Keratinocyte (primary cell): ENCODE results near the gene PGPEP1. TPM values are rescaled to one million over a fixed set of nuclear protein-coding genes. Genes with fewer than 3 reads are reported as not detected.

Experiments used
- DNase-seq: peaks from one replicate; pipeline ENCODE4 v3.0.0-alpha.2; 2011; ENCODE audit warnings: low read depth, missing footprints, low spot score
- FAIRE-seq: peaks from 2 replicates; lab custom pipeline; 2011; peaks lifted over from hg19 to GRCh38; lab: Jason Lieb, UNC
- H2AFZ ChIP-seq: 2 replicates; pipeline ENCODE4 v1.6.0; 2012; ENCODE audit warnings: low read length, control low read depth, inconsistent platforms; ENCODE audit not compliant: control insufficient read depth
- H3K27ac ChIP-seq: 2 replicates; pipeline ENCODE4 v1.5.1; 2011; ENCODE audit warnings: low read length; ENCODE audit not compliant: control insufficient read depth, insufficient read depth
- H3K27me3 ChIP-seq: 3 replicates; pipeline ENCODE4 v1.6.0; 2011; ENCODE audit warnings: low read length; ENCODE audit not compliant: control insufficient read depth, insufficient read depth; ENCODE audit errors: extremely low read depth
- H3K36me3 ChIP-seq, 2 experiments: 2 replicates in 1 of 2; 3 replicates in 1 of 2; pipeline ENCODE4 v1.5.1; 2011; ENCODE audit warnings: low read length in 2 of 2, mild to moderate bottlenecking in 1 of 2; ENCODE audit not compliant: control insufficient read depth in 2 of 2, insufficient read depth in 2 of 2; ENCODE audit errors: extremely low read depth in 1 of 2
- H3K4me1 ChIP-seq: 3 replicates; pipeline ENCODE4 v1.5.1; 2011; ENCODE audit warnings: low read length; ENCODE audit not compliant: control insufficient read depth, insufficient read depth; ENCODE audit errors: extremely low read depth
- H3K4me2 ChIP-seq: 3 replicates; pipeline ENCODE4 v1.6.0; 2011; ENCODE audit warnings: low read depth, low read length; ENCODE audit not compliant: control insufficient read depth, insufficient read depth; ENCODE audit errors: extremely low read depth
- H3K4me3 ChIP-seq, 3 experiments: fragments of 200-600 bp in 1 of 3; sonication (generic) in 1 of 3; 2 replicates in 2 of 3; 3 replicates in 1 of 3; pipeline ENCODE4 v1.5.1; 2011 to 2016; ENCODE audit warnings: low read length in 3 of 3, mild to moderate bottlenecking in 3 of 3, control low read depth in 2 of 3, inconsistent platforms in 1 of 3, low read depth in 1 of 3, mixed read lengths in 1 of 3, mixed run types in 1 of 3, moderate library complexity in 1 of 3; ENCODE audit not compliant: control insufficient read depth in 2 of 3, insufficient read depth in 2 of 3; ENCODE audit errors: extremely low read depth in 1 of 3
- H3K79me2 ChIP-seq: 2 replicates; pipeline ENCODE4 v1.6.0; 2012; ENCODE audit warnings: low read length; ENCODE audit not compliant: control insufficient read depth, insufficient read depth
- H3K9ac ChIP-seq: 3 replicates; pipeline ENCODE4 v1.6.0; 2011; ENCODE audit warnings: low read length; ENCODE audit not compliant: control insufficient read depth, insufficient read depth; ENCODE audit errors: extremely low read depth
- H3K9me1 ChIP-seq: 3 replicates; pipeline ENCODE4 v1.6.0; 2011; ENCODE audit warnings: low read length; ENCODE audit not compliant: control insufficient read depth, insufficient read depth; ENCODE audit errors: extremely low read depth
- H3K9me3 ChIP-seq: 2 replicates; pipeline ENCODE4 v1.5.1; 2012; ENCODE audit warnings: low read depth, low read length; ENCODE audit not compliant: control insufficient read depth
- H4K20me1 ChIP-seq: 3 replicates; pipeline ENCODE4 v1.6.0; 2011; ENCODE audit warnings: low read length; ENCODE audit not compliant: control insufficient read depth, insufficient read depth; ENCODE audit errors: extremely low read depth
- EZH2 ChIP-seq: IDR thresholded peaks from one replicate; pipeline ENCODE4 v1.6.1; 2012; ENCODE audit warnings: inconsistent platforms, mild to moderate bottlenecking, low read length, moderate library complexity
- dilution Hi-C: fragments of 300-500 bp; cut with MboI; formaldehyde crosslinking; loops from one replicate; pipeline ENCODE4 v1.7.0; 2020; ENCODE audit warnings: low sequenced_read_pairs; ENCODE audit not compliant: extremely low pct_ligation_motif_present
- polyA plus RNA-seq, 5 experiments: library from polyadenylated mRNA; depleted of rRNA in 3 of 5; stranded (reverse) in 3 of 5; stranded (forward) in 1 of 5; unstranded in 1 of 5; fragments of >200 nt; gene quantifications; 1 replicate in 1 of 5; 2 replicates in 3 of 5; 3 replicates in 1 of 5; pipeline versions ENCODE4 v1.2.1 to v1.2.3, GENCODE V29; 2011 to 2012; ENCODE audit warnings: missing spikeins in 2 of 5, low read depth in 1 of 5, low replicate concordance in 1 of 5
- TF ChIP-seq, protein P1 (sequence below), 3 experiments: IDR thresholded peaks in 1 of 3; conservative IDR thresholded peaks in 1 of 3; optimal IDR thresholded peaks in 1 of 3; 2 replicates in 2 of 3; 3 replicates in 1 of 3; pipeline versions ENCODE3 to v1.5.1; 2011; ENCODE audit warnings: low read length in 3 of 3, mild to moderate bottlenecking in 3 of 3, moderate library complexity in 2 of 3, control low read depth in 1 of 3, inconsistent platforms in 1 of 3; ENCODE audit not compliant: insufficient read depth in 2 of 3; ENCODE audit errors: extremely low read depth in 1 of 3

Gene PGPEP1
- polyA plus RNA-seq, 1 donor (not counting 4 experiments of a cell fraction or from before 2014, with no cell fraction given), result 5.6 TPM

DNA sequence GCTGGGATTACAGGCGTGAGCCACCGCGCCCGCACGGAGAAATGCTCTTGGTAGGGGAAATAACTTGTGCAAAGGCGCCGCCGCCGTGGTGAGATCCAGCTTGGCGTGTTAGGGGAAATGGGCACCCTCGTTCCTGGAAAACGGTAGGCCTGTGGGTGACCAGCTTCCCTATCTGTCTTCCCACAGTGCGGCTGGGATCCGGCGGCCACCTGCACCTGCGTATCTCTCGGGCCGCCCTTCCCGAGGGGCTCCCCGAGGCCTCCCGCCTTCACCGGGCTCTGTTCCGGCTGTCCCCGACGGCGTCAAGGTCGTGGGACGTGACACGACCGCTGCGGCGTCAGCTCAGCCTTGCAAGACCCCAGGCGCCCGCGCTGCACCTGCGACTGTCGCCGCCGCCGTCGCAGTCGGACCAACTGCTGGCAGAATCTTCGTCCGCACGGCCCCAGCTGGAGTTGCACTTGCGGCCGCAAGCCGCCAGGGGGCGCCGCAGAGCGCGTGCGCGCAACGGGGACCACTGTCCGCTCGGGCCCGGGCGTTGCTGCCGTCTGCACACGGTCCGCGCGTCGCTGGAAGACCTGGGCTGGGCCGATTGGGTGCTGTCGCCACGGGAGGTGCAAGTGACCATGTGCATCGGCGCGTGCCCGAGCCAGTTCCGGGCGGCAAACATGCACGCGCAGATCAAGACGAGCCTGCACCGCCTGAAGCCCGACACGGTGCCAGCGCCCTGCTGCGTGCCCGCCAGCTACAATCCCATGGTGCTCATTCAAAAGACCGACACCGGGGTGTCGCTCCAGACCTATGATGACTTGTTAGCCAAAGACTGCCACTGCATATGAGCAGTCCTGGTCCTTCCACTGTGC is 47.9 kb downstream of the PGPEP1 start:
- Histone ChIP-seq H3K4me1 (peaks cover 17% of the 10 kb centered on the region), H3K27me3 (peaks cover 16% of the 10 kb centered on the region), H3K9ac (no peak overlapping the region), H2AFZ (peak overlapping the region; percentile 76), H3K4me3 (peak overlapping the region; percentile 13 to 41 (median 26)), H3K36me3 (no peaks in the 10 kb centered on the region), H3K4me2 (peak overlapping the region; percentile 73), H3K9me1 (no peaks in the 10 kb centered on the region), H3K9me3 (no peaks in the 10 kb centered on the region), H4K20me1 (no peaks in the 10 kb centered on the region), H3K27ac (no peak overlapping the region), H3K79me2 (no peaks in the 10 kb centered on the region)
- FAIRE-seq (no peak), DNase-seq (no peak)
- dilution Hi-C loops, result no loop called here
- TF ChIP-seq EZH2, result no peak
- TF ChIP-seq, protein P1, sequence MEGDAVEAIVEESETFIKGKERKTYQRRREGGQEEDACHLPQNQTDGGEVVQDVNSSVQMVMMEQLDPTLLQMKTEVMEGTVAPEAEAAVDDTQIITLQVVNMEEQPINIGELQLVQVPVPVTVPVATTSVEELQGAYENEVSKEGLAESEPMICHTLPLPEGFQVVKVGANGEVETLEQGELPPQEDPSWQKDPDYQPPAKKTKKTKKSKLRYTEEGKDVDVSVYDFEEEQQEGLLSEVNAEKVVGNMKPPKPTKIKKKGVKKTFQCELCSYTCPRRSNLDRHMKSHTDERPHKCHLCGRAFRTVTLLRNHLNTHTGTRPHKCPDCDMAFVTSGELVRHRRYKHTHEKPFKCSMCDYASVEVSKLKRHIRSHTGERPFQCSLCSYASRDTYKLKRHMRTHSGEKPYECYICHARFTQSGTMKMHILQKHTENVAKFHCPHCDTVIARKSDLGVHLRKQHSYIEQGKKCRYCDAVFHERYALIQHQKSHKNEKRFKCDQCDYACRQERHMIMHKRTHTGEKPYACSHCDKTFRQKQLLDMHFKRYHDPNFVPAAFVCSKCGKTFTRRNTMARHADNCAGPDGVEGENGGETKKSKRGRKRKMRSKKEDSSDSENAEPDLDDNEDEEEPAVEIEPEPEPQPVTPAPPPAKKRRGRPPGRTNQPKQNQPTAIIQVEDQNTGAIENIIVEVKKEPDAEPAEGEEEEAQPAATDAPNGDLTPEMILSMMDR (optimal IDR thresholded peaks at IDR 0.05 in 1 of 3, IDR thresholded peaks at IDR 0.05 in 1 of 3, conservative IDR thresholded peaks at IDR 0.05 in 1 of 3; ENCODE audit: extremely low read depth in 1 of 3, insufficient read depth in 2 of 3, low read length in 3 of 3), result peak; percentile 83 to 98 (median 95)

DNA sequence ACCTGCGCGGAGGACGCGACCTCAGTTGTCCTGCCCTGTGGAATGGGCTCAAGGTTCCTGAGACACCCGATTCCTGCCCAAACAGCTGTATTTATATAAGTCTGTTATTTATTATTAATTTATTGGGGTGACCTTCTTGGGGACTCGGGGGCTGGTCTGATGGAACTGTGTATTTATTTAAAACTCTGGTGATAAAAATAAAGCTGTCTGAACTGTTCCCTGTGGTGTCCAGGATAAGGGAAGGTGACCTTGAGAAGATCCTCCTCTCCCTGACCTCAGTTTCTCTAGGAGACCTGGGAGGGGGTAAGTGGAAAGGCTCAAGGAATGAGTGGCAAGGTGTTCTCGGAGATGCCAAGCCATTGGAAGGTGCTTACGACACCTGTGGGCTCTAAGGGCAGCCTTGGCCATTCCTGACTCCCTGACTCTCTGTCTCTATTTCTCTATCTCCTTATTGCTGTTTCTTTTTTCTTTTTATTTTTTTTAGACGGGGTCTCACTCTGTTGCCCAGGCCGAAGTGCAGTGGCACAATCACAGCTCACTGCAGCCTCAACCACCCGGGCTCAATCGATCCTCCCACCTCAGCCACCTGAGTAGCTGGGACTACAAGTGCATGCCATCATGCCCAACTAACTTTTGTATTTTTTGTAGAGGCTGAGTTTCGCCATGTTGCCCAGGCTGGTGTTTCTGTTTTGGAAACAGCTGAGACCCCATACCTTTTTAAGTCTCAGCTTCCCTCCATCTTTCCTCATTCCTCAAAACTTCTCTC is 48.7 kb downstream of the PGPEP1 start:
- no peaks in the 10 kb centered on the region for H3K36me3 ChIP-seq
- dilution Hi-C loops, result no loop called here
- no peak for DNase-seq
- no peak overlapping the region for H3K9ac ChIP-seq
- no peaks in the 10 kb centered on the region for H3K9me1 ChIP-seq
- peaks cover 20% of the 10 kb centered on the region for H3K27me3 ChIP-seq
- TF ChIP-seq, protein P1 (optimal IDR thresholded peaks at IDR 0.05 in 1 of 3, IDR thresholded peaks at IDR 0.05 in 1 of 3, conservative IDR thresholded peaks at IDR 0.05 in 1 of 3; ENCODE audit: extremely low read depth in 1 of 3, insufficient read depth in 2 of 3, low read length in 3 of 3), result no peak
- no peak for TF ChIP-seq EZH2
- no peak for FAIRE-seq
- H3K4me1 ChIP-seq, result peaks cover 17% of the 10 kb centered on the region
- H3K4me3 ChIP-seq, result peak overlapping the region in 2 of 3 experiments; percentile 26 to 30
- no peak overlapping the region for H3K27ac ChIP-seq
- peak overlapping the region; percentile 73 for H3K4me2 ChIP-seq
- no peaks in the 10 kb centered on the region for H4K20me1 ChIP-seq
- H3K79me2 ChIP-seq, result no peaks in the 10 kb centered on the region
- no peaks in the 10 kb centered on the region for H3K9me3 ChIP-seq
- no peak overlapping the region for H2AFZ ChIP-seq
